RWPE2 (cell line): ENCODE measurements around the gene TLNRD1.

Source experiments
- ATAC-seq: fragments of 200-7000 bp; cut with Tn5 transposase; 3 replicates; pipeline ENCODE4 v1.9.1; 2021; ENCODE audit warnings: low read depth
- DNase-seq: peaks from one replicate; pipeline ENCODE4 v3.0.0-alpha.2; 2020; ENCODE audit warnings: low spot score
- H3K27ac ChIP-seq: fragments of 450-650 bp; 2 replicates; pipeline ENCODE4 v1.5.1; 2017; ENCODE audit warnings: mild to moderate bottlenecking; ENCODE audit not compliant: poor library complexity, severe bottlenecking
- H3K27me3 ChIP-seq: fragments of 250-450 bp; sonication (Bioruptor Pico); 2 replicates; pipeline ENCODE4 v1.5.1; 2021; ENCODE audit warnings: mild to moderate bottlenecking, moderate library complexity; ENCODE audit not compliant: insufficient read depth, poor library complexity, severe bottlenecking
- H3K36me3 ChIP-seq: fragments of 250-450 bp; sonication (Bioruptor Pico); 2 replicates; pipeline ENCODE4 v1.5.1; 2020; ENCODE audit warnings: low read depth, mild to moderate bottlenecking, moderate library complexity
- H3K4me1 ChIP-seq: fragments of 250-450 bp; sonication (Bioruptor Pico); 2 replicates; pipeline ENCODE4 v1.5.1; 2021; ENCODE audit warnings: mild to moderate bottlenecking, moderate library complexity; ENCODE audit not compliant: insufficient read depth, poor library complexity, severe bottlenecking
- H3K4me3 ChIP-seq: fragments of 250-450 bp; sonication (Bioruptor Pico); 2 replicates; pipeline ENCODE4 v1.5.1; 2021; ENCODE audit warnings: mild to moderate bottlenecking, moderate library complexity; ENCODE audit not compliant: severe bottlenecking
- H3K9me3 ChIP-seq: fragments of 250-450 bp; sonication (Bioruptor Pico); 2 replicates; pipeline ENCODE4 v1.5.1; 2021; ENCODE audit warnings: mild to moderate bottlenecking, moderate library complexity; ENCODE audit not compliant: severe bottlenecking
- TF ChIP-seq, protein P1 (sequence below): fragments of 450-650 bp; IDR thresholded peaks from one replicate; pipeline ENCODE4 v1.5.1; 2017; ENCODE audit warnings: mild to moderate bottlenecking, moderate library complexity; ENCODE audit not compliant: poor library complexity, severe bottlenecking

The TLNRD1 gene

DNA sequence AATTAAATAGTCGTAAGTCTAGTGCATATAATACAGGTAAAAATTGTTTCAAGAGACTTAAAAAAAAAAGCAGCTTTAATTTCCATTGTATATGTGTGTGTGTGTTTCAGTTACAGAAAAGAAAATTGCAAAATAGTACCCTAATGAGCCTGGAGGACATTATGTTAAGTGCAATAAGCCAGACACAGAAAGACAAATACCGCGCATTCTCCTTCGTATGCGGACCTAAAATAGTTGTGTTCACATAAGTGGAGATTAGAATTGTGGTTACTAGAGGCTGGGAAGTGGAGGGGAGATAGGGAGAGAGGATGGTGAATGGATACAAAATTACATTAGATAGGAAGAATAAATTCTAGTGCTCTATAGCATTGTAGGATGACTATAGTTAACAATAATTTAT lies 14.7 kb upstream of the TLNRD1 start:
- Histone ChIP-seq H3K4me3 (no peak overlapping the region), H3K36me3 (peaks cover 43% of the 10 kb centered on the region), H3K27me3 (no peaks in the 10 kb centered on the region), H3K9me3 (no peaks in the 10 kb centered on the region), H3K27ac (no peak overlapping the region), H3K4me1 (peaks cover 22% of the 10 kb centered on the region)
- no peak for ATAC-seq
- DNase-seq, result no peak
- TF ChIP-seq, protein P1, sequence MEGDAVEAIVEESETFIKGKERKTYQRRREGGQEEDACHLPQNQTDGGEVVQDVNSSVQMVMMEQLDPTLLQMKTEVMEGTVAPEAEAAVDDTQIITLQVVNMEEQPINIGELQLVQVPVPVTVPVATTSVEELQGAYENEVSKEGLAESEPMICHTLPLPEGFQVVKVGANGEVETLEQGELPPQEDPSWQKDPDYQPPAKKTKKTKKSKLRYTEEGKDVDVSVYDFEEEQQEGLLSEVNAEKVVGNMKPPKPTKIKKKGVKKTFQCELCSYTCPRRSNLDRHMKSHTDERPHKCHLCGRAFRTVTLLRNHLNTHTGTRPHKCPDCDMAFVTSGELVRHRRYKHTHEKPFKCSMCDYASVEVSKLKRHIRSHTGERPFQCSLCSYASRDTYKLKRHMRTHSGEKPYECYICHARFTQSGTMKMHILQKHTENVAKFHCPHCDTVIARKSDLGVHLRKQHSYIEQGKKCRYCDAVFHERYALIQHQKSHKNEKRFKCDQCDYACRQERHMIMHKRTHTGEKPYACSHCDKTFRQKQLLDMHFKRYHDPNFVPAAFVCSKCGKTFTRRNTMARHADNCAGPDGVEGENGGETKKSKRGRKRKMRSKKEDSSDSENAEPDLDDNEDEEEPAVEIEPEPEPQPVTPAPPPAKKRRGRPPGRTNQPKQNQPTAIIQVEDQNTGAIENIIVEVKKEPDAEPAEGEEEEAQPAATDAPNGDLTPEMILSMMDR, result no peak

DNA sequence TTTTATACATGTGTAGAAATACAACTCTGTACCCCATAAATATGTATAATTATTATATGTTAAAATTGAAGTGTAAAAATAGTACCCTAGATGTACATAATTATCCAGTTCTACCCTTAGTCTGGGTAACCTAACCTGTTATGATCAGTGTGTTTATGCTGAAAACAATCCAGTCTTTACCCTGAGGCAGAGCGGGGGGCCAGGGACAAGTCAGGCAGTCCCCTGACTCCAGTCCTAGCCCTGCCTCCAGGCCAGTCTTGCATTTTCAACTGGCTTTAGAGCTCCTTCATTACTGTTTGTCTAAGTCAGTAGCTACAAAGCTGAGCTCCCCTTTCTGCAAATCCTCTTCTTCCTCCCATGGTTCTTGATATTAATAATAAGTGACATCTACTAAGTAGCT lies 14.2 kb upstream of the TLNRD1 start:
- H3K4me3 ChIP-seq, result no peak overlapping the region
- ATAC-seq, result no peak
- TF ChIP-seq, protein P1, result no peak
- no peak overlapping the region for H3K27ac ChIP-seq
- no peaks in the 10 kb centered on the region for H3K9me3 ChIP-seq
- no peaks in the 10 kb centered on the region for H3K27me3 ChIP-seq
- peaks cover 40% of the 10 kb centered on the region for H3K36me3 ChIP-seq
- peaks cover 22% of the 10 kb centered on the region for H3K4me1 ChIP-seq
- DNase-seq, result no peak

DNA sequence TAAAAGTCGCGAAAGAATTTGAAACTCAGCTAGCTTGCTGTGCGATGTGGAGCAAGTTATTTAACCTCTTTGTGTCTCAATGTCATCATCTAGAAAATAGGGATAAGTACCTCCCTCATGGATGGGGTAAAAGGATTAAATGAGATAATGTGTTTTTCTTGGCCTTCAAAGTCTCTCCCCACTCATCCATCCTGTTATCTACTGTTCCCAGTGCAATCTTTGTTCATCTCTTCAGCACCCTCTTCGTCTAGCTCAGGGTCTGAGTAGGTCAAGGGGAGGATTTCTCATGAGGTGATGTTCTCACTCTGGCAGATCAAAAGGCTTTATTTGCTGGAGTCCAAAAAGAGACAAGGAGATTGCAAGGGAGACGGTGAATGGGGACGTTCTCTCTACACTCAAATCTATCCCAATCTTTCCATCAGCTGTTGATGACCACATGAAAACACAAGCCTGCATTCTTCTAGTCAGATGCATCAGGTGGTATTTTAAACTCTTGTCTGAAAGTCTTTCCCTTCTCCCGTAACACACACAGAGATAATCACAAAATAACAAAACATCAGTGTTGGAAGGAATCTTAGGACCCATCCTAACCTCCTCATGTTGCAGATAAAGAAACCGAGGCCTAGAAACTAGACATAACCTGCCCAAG lies 12.5 kb upstream of the TLNRD1 start:
- peaks cover 25% of the 10 kb centered on the region for H3K36me3 ChIP-seq
- no peaks in the 10 kb centered on the region for H3K9me3 ChIP-seq
- no peaks in the 10 kb centered on the region for H3K27me3 ChIP-seq
- H3K4me1 ChIP-seq, result peaks cover 22% of the 10 kb centered on the region
- no peak for ATAC-seq
- TF ChIP-seq, protein P1, result no peak
- H3K4me3 ChIP-seq, result peak overlapping the region; percentile 98
- no peak overlapping the region for H3K27ac ChIP-seq
- DNase-seq, result no peak

DNA sequence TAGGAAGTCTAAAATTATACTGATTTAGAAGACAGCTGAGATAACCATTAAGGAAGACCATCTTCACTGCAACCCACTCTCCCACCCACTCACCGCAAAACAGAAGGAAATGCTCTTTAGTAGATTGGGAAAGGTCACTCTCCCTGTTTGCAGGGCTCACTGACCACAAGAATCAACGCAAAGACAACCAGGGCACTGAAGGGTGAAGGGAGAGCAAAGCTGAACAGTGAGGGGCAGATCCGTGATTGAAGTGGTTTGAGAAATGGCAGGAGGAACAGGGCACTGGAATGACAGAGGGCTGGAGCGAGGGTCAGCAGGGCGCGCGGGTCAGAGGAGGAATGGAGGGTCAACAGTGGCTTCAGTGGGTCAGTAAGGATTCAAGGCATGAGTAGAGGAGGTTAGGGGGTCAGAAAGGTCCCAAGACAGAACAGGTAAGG lies 11.6 kb upstream of the TLNRD1 start:
- Histone ChIP-seq H3K36me3 (peaks cover 23% of the 10 kb centered on the region), H3K4me3 (peak overlapping the region; percentile 98), H3K27ac (peak overlapping the region; percentile 50), H3K27me3 (no peaks in the 10 kb centered on the region), H3K4me1 (peaks cover 22% of the 10 kb centered on the region), H3K9me3 (no peaks in the 10 kb centered on the region)
- no peak for DNase-seq
- peak; percentile 9 for ATAC-seq
- TF ChIP-seq, protein P1, result no peak
